Measurements from ENCODE around the gene GRID2IP. TPM values are rescaled to one million over a fixed set of nuclear protein-coding genes. Genes with fewer than 3 reads are reported as not detected.

The GRID2IP gene
- total and polyA plus RNA-seq, 2 of the 13 experiments (the other 11 are each of a cell fraction or from before 2014, with no cell fraction given), result 0.03 TPM; not detected in 1

DNA sequence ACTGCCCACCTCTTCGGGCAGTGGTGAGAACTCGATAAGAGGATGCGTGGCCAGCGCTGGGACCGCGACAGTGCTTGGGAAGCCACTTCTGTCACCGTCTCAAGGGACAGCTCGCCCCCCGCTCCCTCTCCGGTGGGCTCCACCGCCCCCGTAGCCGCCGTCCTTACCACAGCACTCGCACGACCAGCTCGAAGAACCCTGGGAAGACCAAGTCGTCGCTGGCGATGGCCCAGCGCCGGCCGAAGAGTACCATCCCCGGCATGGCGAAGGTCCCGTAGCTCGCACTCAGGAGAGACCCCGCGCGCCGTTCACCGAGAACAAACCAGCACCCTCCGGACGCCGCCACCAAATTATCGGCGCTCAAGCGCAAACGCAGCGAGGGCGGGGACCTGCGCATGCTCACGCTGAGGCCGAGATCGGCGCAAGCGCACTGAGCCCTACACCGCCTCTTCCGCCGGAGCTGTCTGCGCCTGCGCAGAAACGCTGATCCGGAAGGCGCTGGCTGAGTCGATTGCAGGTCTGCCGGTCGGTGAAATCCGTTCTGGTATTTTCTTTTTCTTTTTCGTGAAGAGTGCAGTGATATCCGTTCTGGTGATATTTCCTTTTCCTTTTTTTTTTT is 103.6 kb downstream of the GRID2IP start, which contains the start of gene DAGLB (continued):
- TF ChIP-seq, protein P1, sequence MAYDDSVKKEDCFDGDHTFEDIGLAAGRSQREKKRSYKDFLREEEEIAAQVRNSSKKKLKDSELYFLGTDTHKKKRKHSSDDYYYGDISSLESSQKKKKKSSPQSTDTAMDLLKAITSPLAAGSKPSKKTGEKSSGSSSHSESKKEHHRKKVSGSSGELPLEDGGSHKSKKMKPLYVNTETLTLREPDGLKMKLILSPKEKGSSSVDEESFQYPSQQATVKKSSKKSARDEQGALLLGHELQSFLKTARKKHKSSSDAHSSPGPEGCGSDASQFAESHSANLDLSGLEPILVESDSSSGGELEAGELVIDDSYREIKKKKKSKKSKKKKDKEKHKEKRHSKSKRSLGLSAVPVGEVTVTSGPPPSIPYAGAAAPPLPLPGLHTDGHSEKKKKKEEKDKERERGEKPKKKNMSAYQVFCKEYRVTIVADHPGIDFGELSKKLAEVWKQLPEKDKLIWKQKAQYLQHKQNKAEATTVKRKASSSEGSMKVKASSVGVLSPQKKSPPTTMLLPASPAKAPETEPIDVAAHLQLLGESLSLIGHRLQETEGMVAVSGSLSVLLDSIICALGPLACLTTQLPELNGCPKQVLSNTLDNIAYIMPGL (CRISPR knock-in tag; IDR thresholded peaks at IDR 0.05; ENCODE audit: borderline replicate concordance in 1 of 2, low read depth in 1 of 2), result peak in 1 of 2 experiments; percentile 19; a peak in 2 of 4 replicates
- TF ChIP-seq ZNF10 (CRISPR knock-in tag; IDR thresholded peaks at IDR 0.05; ENCODE audit: borderline replicate concordance, low read depth), result no peak
- TF ChIP-seq, protein P2, sequence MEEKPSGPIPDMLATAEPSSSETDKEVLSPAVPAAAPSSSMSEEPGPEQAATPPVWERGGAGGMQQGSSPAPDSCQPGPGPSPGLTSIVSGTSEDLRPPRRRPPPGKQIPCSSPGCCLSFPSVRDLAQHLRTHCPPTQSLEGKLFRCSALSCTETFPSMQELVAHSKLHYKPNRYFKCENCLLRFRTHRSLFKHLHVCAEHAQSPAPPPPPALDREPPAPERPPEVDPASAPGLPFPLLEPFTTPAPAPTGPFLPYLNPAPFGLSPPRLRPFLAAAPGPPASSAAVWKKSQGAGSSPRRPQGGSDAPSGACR (CRISPR knock-in tag; IDR thresholded peaks at IDR 0.05), result no peak
- TF ChIP-seq ISX (CRISPR knock-in tag; conservative IDR thresholded peaks at IDR 0.05), result peak; percentile 90
- no peak for TF ChIP-seq ZNF12 (CRISPR knock-in tag; IDR thresholded peaks at IDR 0.05)
- no peak for TF ChIP-seq FOXK2 (IDR thresholded peaks at IDR 0.05)
- 0 out of 2 replicates have a peak, but pooled peaks have one; percentile 24 for TF ChIP-seq MXD4 (CRISPR knock-in tag; IDR thresholded peaks at IDR 0.05)
- peak; percentile 55; the same call in 1 of the 2 replicates for TF ChIP-seq ZNF777 (CRISPR knock-in tag; IDR thresholded peaks at IDR 0.05)
- TF ChIP-seq, protein P3, sequence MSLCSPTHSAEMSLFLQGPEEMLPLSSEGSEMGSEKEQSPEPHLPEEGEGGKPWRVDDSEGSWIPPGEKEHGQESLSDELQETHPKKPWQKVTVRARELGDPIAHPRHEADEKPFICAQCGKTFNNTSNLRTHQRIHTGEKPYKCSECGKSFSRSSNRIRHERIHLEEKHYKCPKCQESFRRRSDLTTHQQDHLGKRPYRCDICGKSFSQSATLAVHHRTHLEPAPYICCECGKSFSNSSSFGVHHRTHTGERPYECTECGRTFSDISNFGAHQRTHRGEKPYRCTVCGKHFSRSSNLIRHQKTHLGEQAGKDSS (CRISPR knock-in tag; IDR thresholded peaks at IDR 0.05; ENCODE audit: borderline replicate concordance, low read depth), result 0 out of 2 replicates have a peak, but pooled peaks have one; percentile 36
- TF ChIP-seq HOXA3 (CRISPR knock-in tag; IDR thresholded peaks at IDR 0.05), result peak; percentile 61; the same call in 1 of the 2 replicates
- TF ChIP-seq, protein P4, sequence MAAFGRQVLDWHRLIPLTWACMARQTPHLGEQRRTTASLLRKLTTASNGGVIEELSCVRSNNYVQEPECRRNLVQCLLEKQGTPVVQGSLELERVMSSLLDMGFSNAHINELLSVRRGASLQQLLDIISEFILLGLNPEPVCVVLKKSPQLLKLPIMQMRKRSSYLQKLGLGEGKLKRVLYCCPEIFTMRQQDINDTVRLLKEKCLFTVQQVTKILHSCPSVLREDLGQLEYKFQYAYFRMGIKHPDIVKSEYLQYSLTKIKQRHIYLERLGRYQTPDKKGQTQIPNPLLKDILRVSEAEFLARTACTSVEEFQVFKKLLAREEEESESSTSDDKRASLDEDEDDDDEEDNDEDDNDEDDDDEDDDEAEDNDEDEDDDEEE (CRISPR knock-in tag; IDR thresholded peaks at IDR 0.05), result peak; percentile 82; the same call in 1 of the 2 replicates
- peak; percentile 95 for TF ChIP-seq POLR2AphosphoS5 (IDR thresholded peaks at IDR 0.05; ENCODE audit: low read depth, low read length)
- peak; percentile 81; the same call in 1 of the 2 replicates for TF ChIP-seq NFKB2 (CRISPR knock-in tag; IDR thresholded peaks at IDR 0.05; ENCODE audit: borderline replicate concordance)
- TF ChIP-seq KDM5A (IDR thresholded peaks at IDR 0.05; ENCODE audit: borderline replicate concordance, low read length), result no peak
- no peak for TF ChIP-seq SMARCE1 (IDR thresholded peaks at IDR 0.05; ENCODE audit: borderline replicate concordance)
- TF ChIP-seq, protein P5, sequence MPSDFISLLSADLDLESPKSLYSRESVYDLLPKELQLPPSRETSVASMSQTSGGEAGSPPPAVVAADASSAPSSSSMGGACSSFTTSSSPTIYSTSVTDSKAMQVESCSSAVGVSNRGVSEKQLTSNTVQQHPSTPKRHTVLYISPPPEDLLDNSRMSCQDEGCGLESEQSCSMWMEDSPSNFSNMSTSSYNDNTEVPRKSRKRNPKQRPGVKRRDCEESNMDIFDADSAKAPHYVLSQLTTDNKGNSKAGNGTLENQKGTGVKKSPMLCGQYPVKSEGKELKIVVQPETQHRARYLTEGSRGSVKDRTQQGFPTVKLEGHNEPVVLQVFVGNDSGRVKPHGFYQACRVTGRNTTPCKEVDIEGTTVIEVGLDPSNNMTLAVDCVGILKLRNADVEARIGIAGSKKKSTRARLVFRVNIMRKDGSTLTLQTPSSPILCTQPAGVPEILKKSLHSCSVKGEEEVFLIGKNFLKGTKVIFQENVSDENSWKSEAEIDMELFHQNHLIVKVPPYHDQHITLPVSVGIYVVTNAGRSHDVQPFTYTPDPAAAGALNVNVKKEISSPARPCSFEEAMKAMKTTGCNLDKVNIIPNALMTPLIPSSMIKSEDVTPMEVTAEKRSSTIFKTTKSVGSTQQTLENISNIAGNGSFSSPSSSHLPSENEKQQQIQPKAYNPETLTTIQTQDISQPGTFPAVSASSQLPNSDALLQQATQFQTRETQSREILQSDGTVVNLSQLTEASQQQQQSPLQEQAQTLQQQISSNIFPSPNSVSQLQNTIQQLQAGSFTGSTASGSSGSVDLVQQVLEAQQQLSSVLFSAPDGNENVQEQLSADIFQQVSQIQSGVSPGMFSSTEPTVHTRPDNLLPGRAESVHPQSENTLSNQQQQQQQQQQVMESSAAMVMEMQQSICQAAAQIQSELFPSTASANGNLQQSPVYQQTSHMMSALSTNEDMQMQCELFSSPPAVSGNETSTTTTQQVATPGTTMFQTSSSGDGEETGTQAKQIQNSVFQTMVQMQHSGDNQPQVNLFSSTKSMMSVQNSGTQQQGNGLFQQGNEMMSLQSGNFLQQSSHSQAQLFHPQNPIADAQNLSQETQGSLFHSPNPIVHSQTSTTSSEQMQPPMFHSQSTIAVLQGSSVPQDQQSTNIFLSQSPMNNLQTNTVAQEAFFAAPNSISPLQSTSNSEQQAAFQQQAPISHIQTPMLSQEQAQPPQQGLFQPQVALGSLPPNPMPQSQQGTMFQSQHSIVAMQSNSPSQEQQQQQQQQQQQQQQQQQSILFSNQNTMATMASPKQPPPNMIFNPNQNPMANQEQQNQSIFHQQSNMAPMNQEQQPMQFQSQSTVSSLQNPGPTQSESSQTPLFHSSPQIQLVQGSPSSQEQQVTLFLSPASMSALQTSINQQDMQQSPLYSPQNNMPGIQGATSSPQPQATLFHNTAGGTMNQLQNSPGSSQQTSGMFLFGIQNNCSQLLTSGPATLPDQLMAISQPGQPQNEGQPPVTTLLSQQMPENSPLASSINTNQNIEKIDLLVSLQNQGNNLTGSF (CRISPR knock-in tag; IDR thresholded peaks at IDR 0.05), result peak; percentile 74; the same call in 1 of the 2 replicates
- TF ChIP-seq GATA4 (IDR thresholded peaks at IDR 0.05; ENCODE audit: borderline replicate concordance, low read depth), result peak; percentile 67; the same call in 1 of the 2 replicates
- peak; percentile 77 for TF ChIP-seq GATAD1 (CRISPR knock-in tag; IDR thresholded peaks at IDR 0.05)
- TF ChIP-seq, protein P6, sequence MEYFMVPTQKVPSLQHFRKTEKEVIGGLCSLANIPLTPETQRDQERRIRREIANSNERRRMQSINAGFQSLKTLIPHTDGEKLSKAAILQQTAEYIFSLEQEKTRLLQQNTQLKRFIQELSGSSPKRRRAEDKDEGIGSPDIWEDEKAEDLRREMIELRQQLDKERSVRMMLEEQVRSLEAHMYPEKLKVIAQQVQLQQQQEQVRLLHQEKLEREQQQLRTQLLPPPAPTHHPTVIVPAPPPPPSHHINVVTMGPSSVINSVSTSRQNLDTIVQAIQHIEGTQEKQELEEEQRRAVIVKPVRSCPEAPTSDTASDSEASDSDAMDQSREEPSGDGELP (IDR thresholded peaks at IDR 0.05; ENCODE audit: borderline replicate concordance, low read depth), result no peak
